Erythroblast (primary cell): Measurements from ENCODE around the gene OLA1.
"Not testable (repeated sequence)": the region's sequence is repeated elsewhere in the genome, so short reads cannot be mapped to it uniquely, and the experiment has no call there.

ENCODE experiments used
- GATA1 ChIP-seq: IDR thresholded peaks from 2 replicates; pipeline ENCODE4 v1.6.1; 2011; ENCODE audit warnings: low read depth, mild to moderate bottlenecking, control low read depth, low read length, moderate library complexity
- POLR2A ChIP-seq: IDR thresholded peaks from 2 replicates; pipeline ENCODE4 v1.6.1; 2011; ENCODE audit warnings: mild to moderate bottlenecking, low read length

GRCh38 chr2:174245628-174246027 lies 2.7 kb downstream of the OLA1 start:
- TF ChIP-seq POLR2A, GATA1: not testable (repeated sequence)
